ENCODE results near the gene TBC1D5. TPM values are rescaled to one million over a fixed set of nuclear protein-coding genes. Genes with fewer than 3 reads are reported as not detected.

Gene TBC1D5
- total RNA-seq, 3 donors from 2014 or later (not counting 1 experiment from before 2014, with no cell fraction given), result 63.8 to 81.9 (median 74.9) TPM

GRCh38 chr3:17292556-17292955 lies 449.9 kb downstream of the TBC1D5 start:
- intact Hi-C loops (cut with micrococcal nuclease), result no loop called here
- no peak for ATAC-seq
- Histone ChIP-seq H3K27ac (ENCODE audit: low read length) (no peak overlapping the region), H3K9me3 (ENCODE audit: control insufficient read depth, insufficient read depth, low read length) (no peaks in the 10 kb centered on the region), H3K4me1 (ENCODE audit: control insufficient read depth, insufficient read depth, low read length) (no peaks in the 10 kb centered on the region), H3K4me3 (ENCODE audit: low read length) (no peak overlapping the region), H3K27me3 (ENCODE audit: control insufficient read depth, insufficient read depth, low read length) (no peaks in the 10 kb centered on the region), H3K36me3 (ENCODE audit: control insufficient read depth, insufficient read depth, low read length) (peaks cover 6% of the 10 kb centered on the region)
- Mint-ChIP-seq H3K4me3 (no peak overlapping the region), H3K36me3 (no peaks in the 10 kb centered on the region), H3K27me3 (ENCODE audit: low read depth in 2 of 2) (no peaks in the 10 kb centered on the region), H3K27ac (no peak overlapping the region), H3K4me1 (peaks cover 0 to 5% of the 10 kb centered on the region in 2 donors), H3K9me3 (no peaks in the 10 kb centered on the region)
- no peak for TF ChIP-seq CTCF (IDR thresholded peaks at IDR 0.05)
- no peak for DNase-seq

- Mint-ChIP-seq H3K4me1 (peaks cover 0 to 5% of the 10 kb centered on the region in 2 donors), H3K4me3 (no peak overlapping the region), H3K36me3 (no peaks in the 10 kb centered on the region), H3K27ac (no peak overlapping the region), H3K27me3 (ENCODE audit: low read depth in 2 of 2) (no peaks in the 10 kb centered on the region), H3K9me3 (no peaks in the 10 kb centered on the region)
- H3K4me1 ChIP-seq (ENCODE audit: control insufficient read depth, insufficient read depth, low read length), result no peaks in the 10 kb centered on the region
- no peaks in the 10 kb centered on the region for H3K9me3 ChIP-seq (ENCODE audit: control insufficient read depth, insufficient read depth, low read length)
- no peak overlapping the region for H3K4me3 ChIP-seq (ENCODE audit: low read length)
- no peak overlapping the region for H3K27ac ChIP-seq (ENCODE audit: low read length)
- DNase-seq, result no peak
- no peaks in the 10 kb centered on the region for H3K27me3 ChIP-seq (ENCODE audit: control insufficient read depth, insufficient read depth, low read length)
- 100% methylated on average over 2 of the region's 2 CpGs for WGBS (ENCODE audit: insufficient coverage)
- intact Hi-C loops (cut with micrococcal nuclease), result no loop called here
- TF ChIP-seq CTCF (IDR thresholded peaks at IDR 0.05), result no peak
- peaks cover 6% of the 10 kb centered on the region for H3K36me3 ChIP-seq (ENCODE audit: control insufficient read depth, insufficient read depth, low read length)
- no peak for ATAC-seq
Observed at GRCh38 chr3:17290894-17291293, 451.5 kb downstream of the TBC1D5 start.

- Histone ChIP-seq H3K4me3 (ENCODE audit: low read length) (no peak overlapping the region), H3K27ac (ENCODE audit: low read length) (no peak overlapping the region), H3K36me3 (ENCODE audit: control insufficient read depth, insufficient read depth, low read length) (peaks cover 6% of the 10 kb centered on the region), H3K27me3 (ENCODE audit: control insufficient read depth, insufficient read depth, low read length) (no peaks in the 10 kb centered on the region), H3K9me3 (ENCODE audit: control insufficient read depth, insufficient read depth, low read length) (no peaks in the 10 kb centered on the region), H3K4me1 (ENCODE audit: control insufficient read depth, insufficient read depth, low read length) (no peaks in the 10 kb centered on the region)
- no peak overlapping the region for H3K27ac Mint-ChIP-seq
- ATAC-seq (no peak), DNase-seq (no peak)
- no peak overlapping the region for H3K4me3 Mint-ChIP-seq
- no peak for TF ChIP-seq CTCF (IDR thresholded peaks at IDR 0.05)
- 98% methylated on average over 12 of the region's 14 CpGs for WGBS (ENCODE audit: insufficient coverage)
- no peaks in the 10 kb centered on the region for H3K27me3 Mint-ChIP-seq (ENCODE audit: low read depth in 2 of 2)
- no peaks in the 10 kb centered on the region for H3K9me3 Mint-ChIP-seq
- intact Hi-C loops (cut with micrococcal nuclease), result no loop called here
- no peaks in the 10 kb centered on the region for H3K36me3 Mint-ChIP-seq
- H3K4me1 Mint-ChIP-seq, result no peaks in the 10 kb centered on the region
Observed at GRCh38 chr3:17288839-17289399, 453.5 kb downstream of the TBC1D5 start.

- no peaks in the 10 kb centered on the region for H3K27me3 Mint-ChIP-seq (ENCODE audit: low read depth in 2 of 2)
- Histone ChIP-seq H3K27ac (ENCODE audit: low read length) (no peak overlapping the region), H3K4me1 (ENCODE audit: control insufficient read depth, insufficient read depth, low read length) (no peaks in the 10 kb centered on the region), H3K4me3 (ENCODE audit: low read length) (no peak overlapping the region), H3K27me3 (ENCODE audit: control insufficient read depth, insufficient read depth, low read length) (no peaks in the 10 kb centered on the region), H3K9me3 (ENCODE audit: control insufficient read depth, insufficient read depth, low read length) (no peaks in the 10 kb centered on the region), H3K36me3 (ENCODE audit: control insufficient read depth, insufficient read depth, low read length) (peaks cover 6% of the 10 kb centered on the region)
- 96% methylated on average over 5 of the region's 5 CpGs for WGBS (ENCODE audit: insufficient coverage)
- TF ChIP-seq CTCF (IDR thresholded peaks at IDR 0.05), result no peak
- H3K36me3 Mint-ChIP-seq, result no peaks in the 10 kb centered on the region
- no peaks in the 10 kb centered on the region for H3K9me3 Mint-ChIP-seq
- intact Hi-C loops (cut with micrococcal nuclease), result no loop called here
- DNase-seq (no peak), ATAC-seq (no peak)
- H3K27ac Mint-ChIP-seq, result no peak overlapping the region
- no peak overlapping the region for H3K4me3 Mint-ChIP-seq
- peaks cover 0 to 3% of the 10 kb centered on the region in 2 donors for H3K4me1 Mint-ChIP-seq
Observed at GRCh38 chr3:17287006-17287689, 455.3 kb downstream of the TBC1D5 start.

Data from natural killer cell (primary cell).